OCI-LY3 (cell line): ENCODE measurements around the gene TUBGCP2.
"Not testable (repeated sequence)": the region's sequence is repeated elsewhere in the genome, so short reads cannot be mapped to it uniquely, and the experiment has no call there.

Source experiments
- H2AFZ ChIP-seq: fragments of 200-600, 300-600 bp; shearing (Covaris generic); 2 replicates; pipeline ENCODE4 v1.6.0; 2014; ENCODE audit warnings: antibody characterized with exemption, low read depth, low read length
- H3K27ac ChIP-seq: fragments of 200-600, 300-600 bp; sonication (generic); 2 replicates; pipeline ENCODE4 v1.5.1; 2014; ENCODE audit warnings: mild to moderate bottlenecking, low read length, moderate library complexity, mixed read lengths
- H3K27me3 ChIP-seq: fragments of 200-600, 300-600 bp; sonication (generic); 2 replicates; pipeline ENCODE4 v1.6.1; 2014; ENCODE audit warnings: low read depth, low read length, mixed read lengths
- H3K36me3 ChIP-seq: fragments of 200-600, 300-600 bp; sonication (generic); replicated peaks from 2 replicates; pipeline ENCODE3; 2014; ENCODE audit warnings: low read depth, low read length, mixed read lengths
- H3K4me1 ChIP-seq: fragments of 300-600, 200-600 bp; sonication (generic); 2 replicates; pipeline ENCODE4 v1.6.1; 2014; ENCODE audit warnings: low read length, mixed read lengths
- H3K4me2 ChIP-seq: fragments of 200-600, 300-600 bp; sonication (generic); 2 replicates; pipeline ENCODE4 v1.6.1; 2014; ENCODE audit warnings: low read length, mixed read lengths
- H3K4me3 ChIP-seq: fragments of 300-600, 200-600 bp; sonication (generic); 2 replicates; pipeline ENCODE4 v1.5.1; 2014; ENCODE audit warnings: antibody characterized with exemption, mild to moderate bottlenecking, low read length, moderate library complexity
- H3K79me2 ChIP-seq: fragments of 300-600, 200-600 bp; shearing (Covaris generic); 2 replicates; pipeline ENCODE4 v1.6.1; 2014; ENCODE audit warnings: mild to moderate bottlenecking, low read length, mixed read lengths
- H3K9ac ChIP-seq: fragments of 300-600, 200-600 bp; shearing (Covaris generic); 2 replicates; pipeline ENCODE4 v1.6.0; 2014; ENCODE audit warnings: mild to moderate bottlenecking, low read length, moderate library complexity
- H3K9me3 ChIP-seq: fragments of 200-600, 300-600 bp; shearing (Covaris generic); 2 replicates; pipeline ENCODE4 v1.6.1; 2014; ENCODE audit warnings: low read length, mixed read lengths; ENCODE audit not compliant: insufficient read depth
- H4K20me1 ChIP-seq: fragments of 200-600, 300-600 bp; sonication (generic); 2 replicates; pipeline ENCODE4 v1.6.1; 2016; ENCODE audit warnings: low read length, mixed read lengths; ENCODE audit not compliant: insufficient read depth
- CTCF ChIP-seq: fragments of 200-600, 300-600 bp; sonication (generic); IDR thresholded peaks from 2 replicates; pipeline ENCODE4 v1.5.1; 2014; ENCODE audit warnings: antibody characterized with exemption, low read length, low read depth
- EZH2phosphoT487 ChIP-seq: fragments of 200-600 bp; shearing (Covaris generic); IDR thresholded peaks from 2 replicates; pipeline ENCODE4 v1.6.1; 2018; ENCODE audit warnings: antibody characterized with exemption, mixed run types, low read depth

Gene TUBGCP2

GRCh38 chr10:133267293-133267692, 41.4 kb downstream of the TUBGCP2 start:
- Histone ChIP-seq H3K79me2 (no peaks in the 10 kb centered on the region), H3K4me1 (0 out of 2 replicates have a peak, but pooled peaks cover 2% of the 10 kb centered on the region), H2AFZ (no peak overlapping the region), H4K20me1 (peaks cover 6% of the 10 kb centered on the region), H3K27me3 (no peaks in the 10 kb centered on the region), H3K36me3 (peaks cover 2% of the 10 kb centered on the region), H3K9me3 (no peaks in the 10 kb centered on the region), H3K4me3 (no peak overlapping the region), H3K9ac (no peak overlapping the region), H3K4me2 (no peak overlapping the region), H3K27ac (no peak overlapping the region)
- TF ChIP-seq CTCF (no peak), EZH2phosphoT487 (no peak)

- Histone ChIP-seq H3K27ac (no peak overlapping the region), H3K4me2 (no peak overlapping the region)
- no peak for TF ChIP-seq EZH2phosphoT487
- TF ChIP-seq CTCF, result no peak
Observed at GRCh38 chr10:133266056-133266795, 42.4 kb downstream of the TUBGCP2 start.

GRCh38 chr10:133265052-133265451, 43.6 kb downstream of the TUBGCP2 start:
- not testable (repeated sequence) for H3K4me2 ChIP-seq, H4K20me1 ChIP-seq, H3K27me3 ChIP-seq, H3K27ac ChIP-seq, H3K9me3 ChIP-seq, H3K36me3 ChIP-seq, H3K79me2 ChIP-seq, H3K9ac ChIP-seq, H2AFZ ChIP-seq, H3K4me1 ChIP-seq, H3K4me3 ChIP-seq

More at GRCh38 chr10:133266056-133266795, 42.4 kb downstream of the TUBGCP2 start:
- H3K79me2 ChIP-seq, result no peaks in the 10 kb centered on the region
- H3K27me3 ChIP-seq, result no peaks in the 10 kb centered on the region
- peaks cover 6% of the 10 kb centered on the region for H4K20me1 ChIP-seq
- H3K4me3 ChIP-seq, result no peak overlapping the region
- no peaks in the 10 kb centered on the region for H3K9me3 ChIP-seq
- H2AFZ ChIP-seq, result no peak overlapping the region
- 0 out of 2 replicates have a peak, but pooled peaks cover 2% of the 10 kb centered on the region for H3K4me1 ChIP-seq
- no peak overlapping the region for H3K9ac ChIP-seq
- peaks cover 2% of the 10 kb centered on the region for H3K36me3 ChIP-seq

GRCh38 chr10:133264461-133264860, 44.2 kb downstream of the TUBGCP2 start:
- H3K27me3 ChIP-seq, result no peaks in the 10 kb centered on the region
- H3K4me1 ChIP-seq, result peaks cover 10% of the 10 kb centered on the region
- TF ChIP-seq CTCF, result no peak
- TF ChIP-seq EZH2phosphoT487, result no peak
- no peak overlapping the region for H2AFZ ChIP-seq
- no peaks in the 10 kb centered on the region for H3K36me3 ChIP-seq
- H4K20me1 ChIP-seq, result peaks cover 6% of the 10 kb centered on the region
- no peak overlapping the region for H3K27ac ChIP-seq
- H3K9ac ChIP-seq, result no peak overlapping the region
- H3K4me3 ChIP-seq, result no peak overlapping the region
- no peak overlapping the region for H3K4me2 ChIP-seq
- no peaks in the 10 kb centered on the region for H3K79me2 ChIP-seq
- no peaks in the 10 kb centered on the region for H3K9me3 ChIP-seq
